GM18868 (cell line): ENCODE measurements around the gene LPCAT2.

Experiments
- ATAC-seq: cut with Tn5 transposase; IDR thresholded peaks from one replicate; pipeline ENCODE4 v1.9.1; 2021; ENCODE audit warnings: mild to moderate bottlenecking, moderate library complexity; ENCODE audit not compliant: unreplicated experiment

LPCAT2 gene

GRCh38 chr16:55540221-55540620 lies 31.3 kb downstream of the LPCAT2 start:
- ATAC-seq = no peak

GRCh38 chr16:55542459-55543082 lies 33.7 kb downstream of the LPCAT2 start:
- no peak for ATAC-seq

GRCh38 chr16:55543472-55543871 lies 34.6 kb downstream of the LPCAT2 start:
- no peak for ATAC-seq

GRCh38 chr16:55552621-55553020 lies 43.7 kb downstream of the LPCAT2 start:
- no peak for ATAC-seq

GRCh38 chr16:55555436-55555835 lies 46.6 kb downstream of the LPCAT2 start:
- no peak for ATAC-seq

- no peak for ATAC-seq
These were observed 48.3 kb downstream of the LPCAT2 start for GRCh38 chr16:55557186-55557585.

GRCh38 chr16:55559233-55559632 lies 50.4 kb downstream of the LPCAT2 start:
- no peak for ATAC-seq

GRCh38 chr16:55559933-55560516 lies 51.2 kb downstream of the LPCAT2 start:
- no peak for ATAC-seq

GRCh38 chr16:55561319-55561848 lies 52.5 kb downstream of the LPCAT2 start:
- no peak for ATAC-seq

GRCh38 chr16:55562936-55563335 lies 54.1 kb downstream of the LPCAT2 start:
- no peak for ATAC-seq

- no peak for ATAC-seq
These were observed 54.9 kb downstream of the LPCAT2 start for GRCh38 chr16:55563797-55564196.

GRCh38 chr16:55565086-55565485 lies 56.2 kb downstream of the LPCAT2 start:
- no peak for ATAC-seq

- no peak for ATAC-seq
These were observed 57.7 kb downstream of the LPCAT2 start, which contains the start of gene CAPNS2 for GRCh38 chr16:55566432-55567175. Gene CAPNS2, plus strand, starts transcription at chr16:55566684. Its CDS starts 73 bp downstream, at chr16:55566757.

GRCh38 chr16:55567382-55567781 lies 58.5 kb downstream of the LPCAT2 start:
- ATAC-seq = no peak

- no peak for ATAC-seq
These were observed 59.3 kb downstream of the LPCAT2 start for GRCh38 chr16:55568207-55568606.

GRCh38 chr16:55569025-55569424 lies 60.2 kb downstream of the LPCAT2 start:
- ATAC-seq = no peak

GRCh38 chr16:55570159-55570558 lies 61.3 kb downstream of the LPCAT2 start:
- ATAC-seq = no peak

- ATAC-seq = no peak
These were observed 62.5 kb downstream of the LPCAT2 start for GRCh38 chr16:55571191-55571897.

- no peak for ATAC-seq
These were observed 63.6 kb downstream of the LPCAT2 start for GRCh38 chr16:55572439-55572838.

- no peak for ATAC-seq
These were observed 65.9 kb downstream of the LPCAT2 start for GRCh38 chr16:55574811-55575210.

- no peak for ATAC-seq
These were observed 66.6 kb downstream of the LPCAT2 start for GRCh38 chr16:55575496-55575895.
